Stimulated activated CD8-positive, alpha-beta memory T cell treated with anti-CD3 and anti-CD28 coated beads, Interleukin-7, amount 100 ng/mL, for 4 hours (primary cell): ENCODE measurements around the gene TASP1.

Source experiments
- DNase-seq, 2 donors: peaks; one replicate each; pipeline ENCODE4 v3.0.0-alpha.2; 2020; ENCODE audit warnings: low read depth in 2 of 2

TASP1 gene

GRCh38 chr20:13348311-13349234 is 290.2 kb downstream of the TASP1 start:
- DNase-seq: no peak

- DNase-seq: no peak
These were observed 294.1 kb downstream of the TASP1 start for GRCh38 chr20:13344671-13345070.

- DNase-seq: no peak
These were observed 296.1 kb downstream of the TASP1 start for GRCh38 chr20:13342469-13343242.

GRCh38 chr20:13341737-13342393 is 296.9 kb downstream of the TASP1 start:
- DNase-seq: no peak

- DNase-seq: no peak
These were observed 298.6 kb downstream of the TASP1 start for GRCh38 chr20:13340088-13340487.
